D341Med (cell line): ENCODE data around the gene CACNA2D3.

Experiments used
- DNase-seq: peaks from one replicate; pipeline ENCODE4 v3.0.0; 2012; ENCODE audit warnings: low spot score

Gene CACNA2D3

GRCh38 chr3:54850484-54851018 is 728.2 kb downstream of the CACNA2D3 start:
- DNase-seq = no peak

- peak; percentile 91 for DNase-seq
Observed at GRCh38 chr3:54853573-54854404, 731.4 kb downstream of the CACNA2D3 start.

DNA sequence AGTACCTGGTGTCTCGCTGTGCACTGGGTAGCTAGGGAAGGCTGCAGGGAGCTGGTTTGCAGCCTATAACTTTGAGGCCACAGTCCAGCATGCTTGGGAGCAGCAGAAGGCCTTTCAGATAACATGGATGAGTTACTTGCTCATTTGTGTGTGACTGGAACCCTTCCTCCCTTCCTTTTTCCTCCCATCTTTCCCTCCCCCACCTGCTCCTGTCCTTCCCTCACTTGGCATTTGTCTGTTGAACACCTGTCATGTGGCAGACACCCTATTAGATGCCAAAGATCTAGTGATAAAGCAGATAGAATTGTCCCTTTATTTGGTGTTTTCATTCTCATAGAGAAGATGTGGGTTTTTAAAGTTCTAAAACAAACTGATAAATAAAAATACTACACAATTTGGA is 733.9 kb downstream of the CACNA2D3 start:
- DNase-seq = no peak

- DNase-seq = no peak
Observed at GRCh38 chr3:54857343-54857742, 735.0 kb downstream of the CACNA2D3 start.

GRCh38 chr3:54858093-54858785 is 735.9 kb downstream of the CACNA2D3 start:
- no peak for DNase-seq

DNA sequence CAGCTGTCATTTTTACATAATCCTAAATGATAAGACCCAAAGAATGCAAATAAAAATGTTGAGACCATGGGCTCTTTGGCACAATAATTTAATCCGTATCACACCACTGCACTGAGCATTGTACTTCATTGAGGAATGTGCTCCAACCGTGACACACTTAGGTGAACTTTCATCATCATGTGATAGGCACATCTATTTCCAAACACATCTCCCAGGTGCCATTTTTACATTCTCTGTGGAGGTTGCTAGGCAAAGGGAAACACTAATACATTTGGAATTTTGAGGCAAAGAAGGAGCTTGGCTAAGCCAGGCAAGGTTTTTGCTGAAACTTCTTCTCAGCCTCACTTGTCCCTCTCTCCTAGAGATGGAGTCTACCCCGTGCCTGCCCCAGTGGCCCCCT is 736.8 kb downstream of the CACNA2D3 start:
- no peak for DNase-seq

DNA sequence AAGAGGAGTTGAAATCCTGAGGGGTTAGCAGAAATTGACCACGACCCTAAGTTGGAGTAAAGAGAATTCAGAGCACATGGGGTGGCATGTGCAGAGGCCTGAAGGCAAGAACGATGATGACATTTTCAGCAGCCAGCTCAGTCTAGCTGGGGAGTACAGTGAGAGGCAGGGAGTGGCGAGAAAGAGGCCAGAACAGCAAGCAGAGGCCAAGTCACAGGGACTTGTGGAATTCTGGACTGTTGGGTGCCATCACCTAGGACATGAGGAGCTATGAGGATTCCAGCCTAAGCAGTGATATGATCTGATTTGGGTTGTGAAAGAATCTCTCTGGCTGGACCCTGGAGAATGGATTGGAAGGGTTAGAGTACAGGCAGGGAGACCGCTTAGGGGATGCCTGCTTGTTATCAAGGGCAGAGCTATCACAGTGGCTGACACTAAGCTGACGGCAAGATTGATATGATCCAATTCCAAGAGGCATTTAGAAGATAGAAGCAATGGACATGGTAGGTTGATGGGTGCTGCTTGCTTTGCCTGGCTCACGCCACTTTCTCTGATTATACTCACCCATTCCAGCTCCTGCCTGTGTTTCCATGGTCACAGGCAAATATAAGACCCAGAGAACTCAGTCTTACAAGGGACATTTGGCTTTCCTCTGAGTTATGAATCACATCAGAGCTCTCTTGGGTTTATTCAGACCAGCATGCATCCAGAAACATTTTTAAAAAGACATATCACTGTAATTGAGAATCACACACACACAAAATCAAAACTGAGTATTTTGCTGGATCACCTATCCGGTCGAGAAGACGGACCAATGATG is 739.1 kb downstream of the CACNA2D3 start:
- no peak for DNase-seq

- DNase-seq = no peak
Observed at GRCh38 chr3:54862526-54862925, 740.2 kb downstream of the CACNA2D3 start.

DNA sequence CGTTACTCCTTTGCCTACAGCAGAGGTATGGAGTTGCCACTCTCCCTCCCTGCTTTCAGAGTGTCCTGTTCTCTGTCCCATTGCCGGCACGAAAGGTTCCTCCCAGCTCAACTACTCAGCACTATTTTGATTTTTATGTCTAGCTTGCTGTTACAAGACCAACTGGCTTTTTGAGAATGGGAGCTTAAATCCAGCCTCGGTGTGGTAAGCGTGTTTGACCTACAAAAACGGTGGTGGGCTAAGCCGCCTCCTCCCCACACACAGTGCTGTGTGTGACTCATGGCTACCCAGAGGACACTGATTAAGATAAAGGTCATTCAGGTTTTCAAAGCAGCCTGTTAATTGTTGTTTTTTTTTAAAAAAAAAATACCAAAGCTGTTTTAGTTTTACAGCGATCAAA is 741.0 kb downstream of the CACNA2D3 start:
- DNase-seq = no peak

GRCh38 chr3:54863786-54864185 is 741.4 kb downstream of the CACNA2D3 start:
- DNase-seq = no peak

DNA sequence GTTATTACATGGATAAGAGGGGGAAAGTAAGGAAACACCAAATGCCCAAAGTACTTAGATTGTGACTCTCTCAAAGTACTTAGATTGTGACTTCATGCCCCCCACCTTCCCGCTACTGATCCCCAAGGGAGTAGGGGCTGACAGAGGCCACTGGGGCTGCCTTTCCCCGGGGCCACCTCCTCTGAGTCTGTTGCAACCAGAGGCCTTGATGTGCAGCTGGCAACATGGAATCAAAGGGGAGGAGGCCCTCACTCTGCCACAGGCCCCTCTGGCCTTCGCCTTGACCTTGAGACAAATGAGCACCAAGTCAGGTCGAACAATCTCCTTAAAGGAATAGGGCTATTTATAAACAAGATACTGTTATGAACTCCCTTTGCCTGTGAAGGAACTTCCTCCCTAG is 743.0 kb downstream of the CACNA2D3 start:
- DNase-seq = no peak

DNA sequence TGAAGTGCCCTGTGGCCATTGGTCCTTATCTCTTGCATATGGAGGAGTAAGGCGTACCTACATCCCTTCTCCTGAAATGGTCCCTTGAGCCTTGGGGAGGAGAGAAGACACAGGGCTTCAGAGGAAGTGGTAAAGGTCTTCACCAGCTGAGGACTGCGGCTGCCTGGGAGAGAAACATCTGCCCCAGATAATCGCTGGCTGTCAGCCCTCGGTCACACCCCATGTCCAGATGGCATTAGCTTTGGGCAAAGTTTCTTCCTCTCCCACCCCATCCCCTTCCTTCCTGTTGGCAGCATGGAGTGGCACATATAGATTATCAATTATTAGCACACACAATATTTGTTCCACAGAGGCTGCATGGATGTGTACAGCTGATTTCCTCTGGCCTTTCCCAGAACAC is 743.9 kb downstream of the CACNA2D3 start:
- no peak for DNase-seq

DNA sequence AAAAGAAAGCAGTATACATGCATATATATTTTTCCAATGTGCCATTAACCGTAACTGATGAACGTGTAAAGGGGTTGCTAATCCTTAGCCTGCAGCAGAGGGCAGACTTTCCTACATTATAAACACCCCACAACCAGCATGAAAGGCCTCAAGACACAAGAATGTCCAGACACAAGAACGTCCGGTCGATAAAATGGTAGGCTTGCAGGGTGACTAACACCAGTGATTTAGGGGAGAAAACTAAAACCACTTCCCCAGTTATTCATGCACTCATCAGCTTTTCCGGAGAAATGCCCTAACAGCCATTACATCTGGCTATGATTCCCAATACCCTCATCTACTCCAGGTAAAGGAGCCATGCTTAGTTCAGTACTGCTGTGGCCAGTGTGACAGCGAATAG is 748.1 kb downstream of the CACNA2D3 start:
- peak; percentile 40 for DNase-seq

DNA sequence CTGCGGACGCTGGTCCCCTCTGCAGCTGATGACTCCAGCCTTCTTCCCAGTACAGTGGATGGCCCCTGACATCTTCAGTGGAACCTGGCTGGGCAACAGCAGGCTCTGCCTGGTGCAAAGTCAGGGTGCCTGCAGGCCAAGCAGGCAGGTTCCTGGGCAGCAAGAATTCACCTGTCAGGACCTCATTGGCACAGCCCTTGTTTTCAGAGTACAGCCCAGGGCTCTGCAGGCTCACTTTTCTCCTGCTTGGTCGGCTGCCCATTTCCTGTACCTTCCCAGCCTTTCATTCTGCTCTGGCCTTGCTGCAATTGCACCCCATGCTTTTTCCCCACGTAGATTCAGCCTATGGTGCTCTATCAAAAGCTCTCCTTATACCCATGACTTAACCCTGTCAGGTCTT is 749.5 kb downstream of the CACNA2D3 start:
- DNase-seq = no peak

DNA sequence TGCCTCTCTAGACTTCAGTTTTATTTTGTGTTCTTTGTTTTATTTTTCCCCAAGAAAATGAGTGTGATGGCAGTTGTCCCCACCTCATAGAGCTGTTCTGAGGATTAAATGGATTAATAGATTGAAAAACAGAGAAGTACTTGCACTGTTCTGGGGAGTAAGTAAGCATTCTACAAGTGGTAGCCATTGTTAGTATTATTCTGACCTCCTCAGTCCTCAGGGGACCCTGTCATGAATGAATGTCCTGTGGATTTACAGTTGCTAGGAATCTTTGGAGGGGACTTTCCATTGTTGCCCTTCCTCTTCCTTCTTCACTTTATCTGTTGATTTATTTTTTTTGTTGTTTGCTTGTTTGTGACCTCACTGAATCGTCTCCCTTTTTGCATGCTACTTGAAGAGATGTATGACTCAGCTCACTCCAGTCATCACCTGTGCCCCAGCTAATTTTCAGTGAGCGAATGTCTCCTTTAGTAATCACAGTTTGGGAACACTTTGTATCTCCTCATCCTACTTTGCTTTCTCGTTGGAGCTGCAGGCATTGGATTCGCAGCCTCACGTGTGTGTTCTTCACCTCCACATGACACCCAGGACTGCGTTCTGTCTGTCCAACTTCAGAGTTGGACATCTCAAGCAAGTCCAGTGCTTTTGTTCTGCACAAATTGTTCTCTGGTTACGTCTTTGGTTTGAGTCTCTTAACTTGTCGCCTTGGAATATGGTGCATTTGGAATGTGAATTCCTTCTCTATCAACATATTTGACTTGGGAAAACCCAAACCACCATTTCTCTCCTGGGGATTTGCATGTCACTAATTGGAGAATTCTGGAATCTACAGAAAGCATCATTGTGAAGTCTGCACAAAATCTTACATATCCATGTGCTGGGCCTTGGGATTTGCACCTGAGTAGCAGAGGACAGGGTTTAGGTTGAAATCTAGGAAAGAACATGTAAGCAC is 751.0 kb downstream of the CACNA2D3 start:
- no peak for DNase-seq

DNA sequence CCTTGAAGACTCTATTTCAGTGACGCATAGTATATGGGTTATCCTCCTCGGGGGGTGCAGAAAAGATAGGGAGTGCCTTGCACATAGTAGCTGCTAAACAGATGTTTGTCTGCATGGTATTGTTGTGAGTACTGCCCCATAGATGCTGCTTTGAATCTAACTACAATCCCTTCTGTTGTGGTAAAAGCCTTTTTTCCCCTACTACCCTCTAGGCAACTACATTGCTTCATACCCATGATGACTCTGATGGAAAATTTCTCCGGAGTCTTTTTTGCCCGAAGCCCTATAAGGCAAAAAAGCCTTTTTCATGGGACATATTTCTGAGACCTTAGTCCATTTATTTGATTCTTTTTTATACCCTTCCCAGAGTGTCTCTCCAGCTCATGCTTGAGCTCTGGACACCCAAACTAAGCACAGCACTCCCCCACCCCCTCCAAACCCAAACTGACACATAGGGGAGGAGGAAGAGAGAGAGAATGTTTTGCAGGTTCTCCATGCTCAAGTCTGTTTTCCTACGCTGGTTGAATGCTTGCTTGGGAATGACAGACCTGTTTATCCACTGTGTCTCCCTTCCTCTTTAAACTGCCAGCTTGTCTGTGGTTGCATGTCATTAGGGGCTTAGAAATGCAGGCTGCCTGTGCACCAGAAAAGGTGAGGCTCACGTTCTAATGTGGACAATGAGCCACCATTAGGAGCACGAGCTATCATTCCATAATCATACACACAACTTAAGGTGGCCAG is 752.6 kb downstream of the CACNA2D3 start:
- no peak for DNase-seq

DNA sequence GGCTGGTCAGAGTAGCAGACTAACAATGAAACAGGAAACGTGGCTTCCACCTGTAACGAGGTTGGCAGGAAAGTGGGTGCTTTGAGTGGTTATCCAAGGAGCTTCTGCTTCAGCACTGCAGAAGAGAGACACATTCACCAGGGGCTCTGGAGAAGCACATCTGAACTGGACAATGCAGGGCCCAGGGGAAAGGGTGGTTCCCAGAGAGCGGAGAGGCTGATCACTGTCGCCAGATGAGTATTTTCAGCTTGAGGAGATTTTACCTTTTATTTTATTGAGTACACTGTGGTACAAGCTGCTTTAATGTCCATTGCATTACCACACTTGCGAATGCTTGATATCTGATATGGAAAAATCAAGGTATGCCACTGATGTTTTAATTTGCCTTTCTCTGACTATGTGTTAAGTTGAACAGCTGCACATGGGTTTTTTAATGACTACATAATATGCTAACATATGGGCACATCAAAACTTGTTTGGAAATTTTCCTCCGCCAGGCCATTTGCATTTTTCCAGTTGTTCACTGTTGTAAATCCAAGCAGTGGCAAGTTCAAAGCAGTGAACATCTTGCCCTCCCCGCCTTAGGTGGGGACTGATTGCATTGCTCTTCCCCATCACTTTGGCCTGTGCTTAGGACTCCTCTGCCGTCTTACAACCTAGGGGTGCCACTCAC is 753.4 kb downstream of the CACNA2D3 start:
- no peak for DNase-seq

DNA sequence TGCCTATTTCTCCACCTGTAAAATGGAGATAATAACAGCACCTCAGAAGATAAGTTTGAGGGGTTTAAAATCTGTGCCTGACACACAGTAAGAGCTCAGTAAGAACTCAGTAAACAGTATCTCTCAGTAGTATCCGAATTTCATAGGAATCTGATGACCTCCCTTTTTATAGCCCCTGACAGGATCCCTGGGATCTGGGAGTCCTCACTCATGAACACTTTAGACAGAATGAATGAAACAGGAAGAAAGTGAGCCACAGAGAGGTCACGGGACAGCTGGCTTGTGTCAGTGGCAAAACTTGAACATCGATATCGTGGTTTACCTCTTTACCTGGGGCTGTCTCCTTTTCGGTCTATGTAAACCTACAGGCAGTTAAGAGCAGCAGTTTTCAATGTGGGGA is 754.3 kb downstream of the CACNA2D3 start:
- no peak for DNase-seq

- no peak for DNase-seq
Observed at GRCh38 chr3:54877730-54878129, 755.4 kb downstream of the CACNA2D3 start.

- DNase-seq = no peak
Observed at GRCh38 chr3:54878145-54878544, 755.8 kb downstream of the CACNA2D3 start.
